GM12872 (cell line): ENCODE measurements around the gene BPIFA3.

Experiments
- TF ChIP-seq, protein P1 (sequence below): IDR thresholded peaks from 3 replicates; pipeline ENCODE4 v1.5.1; 2011; ENCODE audit warnings: low read depth, mild to moderate bottlenecking, low read length, moderate library complexity; ENCODE audit not compliant: insufficient read depth

The BPIFA3 gene

GRCh38 chr20:33276303-33277113, 59.4 kb downstream of the BPIFA3 start:
- TF ChIP-seq, protein P1, sequence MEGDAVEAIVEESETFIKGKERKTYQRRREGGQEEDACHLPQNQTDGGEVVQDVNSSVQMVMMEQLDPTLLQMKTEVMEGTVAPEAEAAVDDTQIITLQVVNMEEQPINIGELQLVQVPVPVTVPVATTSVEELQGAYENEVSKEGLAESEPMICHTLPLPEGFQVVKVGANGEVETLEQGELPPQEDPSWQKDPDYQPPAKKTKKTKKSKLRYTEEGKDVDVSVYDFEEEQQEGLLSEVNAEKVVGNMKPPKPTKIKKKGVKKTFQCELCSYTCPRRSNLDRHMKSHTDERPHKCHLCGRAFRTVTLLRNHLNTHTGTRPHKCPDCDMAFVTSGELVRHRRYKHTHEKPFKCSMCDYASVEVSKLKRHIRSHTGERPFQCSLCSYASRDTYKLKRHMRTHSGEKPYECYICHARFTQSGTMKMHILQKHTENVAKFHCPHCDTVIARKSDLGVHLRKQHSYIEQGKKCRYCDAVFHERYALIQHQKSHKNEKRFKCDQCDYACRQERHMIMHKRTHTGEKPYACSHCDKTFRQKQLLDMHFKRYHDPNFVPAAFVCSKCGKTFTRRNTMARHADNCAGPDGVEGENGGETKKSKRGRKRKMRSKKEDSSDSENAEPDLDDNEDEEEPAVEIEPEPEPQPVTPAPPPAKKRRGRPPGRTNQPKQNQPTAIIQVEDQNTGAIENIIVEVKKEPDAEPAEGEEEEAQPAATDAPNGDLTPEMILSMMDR, result no peak
